ENCODE measurements around the gene B9D1.

B9D1 gene

DNA sequence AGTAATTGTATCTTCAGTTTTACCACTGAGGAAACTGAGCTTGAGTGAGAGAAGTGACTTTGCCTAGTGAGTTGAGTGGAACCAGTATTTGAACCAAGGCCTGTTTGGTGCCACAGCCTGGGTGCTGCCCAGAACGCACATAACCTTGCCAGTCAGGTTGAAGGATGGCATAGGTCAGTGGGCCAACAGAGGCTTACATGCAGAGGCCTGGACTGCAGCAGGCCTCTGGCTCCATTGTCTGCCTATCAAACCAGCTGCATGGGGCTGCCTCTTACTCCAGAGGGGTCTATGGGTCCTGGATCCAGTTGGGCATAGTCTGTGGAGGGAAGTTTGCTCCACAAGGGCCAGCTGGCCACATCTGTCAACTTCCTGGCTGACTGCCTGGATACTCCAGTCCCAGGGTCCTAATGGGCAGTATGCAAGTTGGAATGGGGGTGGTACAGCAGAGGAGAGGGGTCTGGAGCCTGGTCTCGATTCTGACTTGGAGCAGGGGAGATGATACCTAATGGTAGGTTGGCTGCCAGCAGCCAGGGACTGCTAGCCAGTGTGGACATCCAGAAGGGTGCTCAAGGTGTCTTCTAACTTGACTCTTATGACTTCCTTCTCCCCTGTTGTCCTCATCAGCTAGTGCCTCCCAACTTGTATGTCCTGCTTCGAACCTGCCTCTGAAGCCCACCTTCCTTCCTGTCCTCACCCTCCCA, 37.4 kb upstream of the B9D1 start:
- no peaks in the 10 kb centered on the region for H3K36me3 Mint-ChIP-seq
- ATAC-seq (replicated peaks) (no peak), DNase-seq (no peak)
- H3K27ac Mint-ChIP-seq, result no peak overlapping the region
- H3K4me1 Mint-ChIP-seq, result no peaks in the 10 kb centered on the region
- H3K27me3 Mint-ChIP-seq, result peaks cover 12% of the 10 kb centered on the region in 2 donors
- peaks cover 0 to 2% of the 10 kb centered on the region in 2 donors for H3K9me3 Mint-ChIP-seq
- H3K4me3 Mint-ChIP-seq, result no peak overlapping the region

DNA sequence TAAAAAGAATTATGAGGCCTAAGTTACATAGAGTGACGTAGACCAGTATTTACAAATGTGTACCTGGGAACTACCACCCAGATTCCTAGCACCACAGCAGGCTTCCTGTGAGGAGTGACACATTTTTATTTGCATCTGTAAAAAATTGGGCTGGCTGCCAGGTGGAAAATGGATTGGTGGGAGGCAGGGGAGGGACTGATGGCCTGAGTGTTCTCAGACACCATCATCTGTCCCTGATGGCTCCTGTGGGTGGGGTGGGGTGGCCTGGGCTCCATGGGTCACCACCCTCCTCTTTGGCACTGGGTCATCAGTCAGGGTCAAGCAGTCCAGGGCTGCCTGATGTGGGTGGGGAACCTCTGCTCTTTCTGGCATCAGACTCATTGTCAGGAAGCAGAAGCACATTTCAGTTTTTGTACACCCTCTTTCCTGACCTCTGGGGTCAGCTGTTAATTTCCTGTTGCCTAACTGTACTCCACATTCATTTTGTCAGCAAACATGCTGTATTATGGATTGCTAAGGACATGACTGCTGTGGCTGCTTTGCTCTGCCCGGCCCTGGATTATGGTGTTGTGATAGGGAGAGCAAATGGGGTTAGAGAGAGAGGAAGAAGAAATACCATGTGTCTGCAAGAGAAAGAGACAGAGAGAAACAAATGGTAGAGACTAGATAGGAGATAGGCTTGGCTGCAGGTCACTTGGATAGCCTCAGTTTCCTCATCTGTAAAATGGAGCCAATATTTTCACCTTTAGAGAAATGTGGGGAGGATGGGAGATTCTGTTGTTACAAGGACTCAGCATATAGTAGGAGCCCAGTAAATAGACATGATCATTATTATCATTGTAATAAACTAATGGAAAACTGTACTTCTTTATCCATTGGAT, 36.0 kb upstream of the B9D1 start:
- Mint-ChIP-seq H3K27me3 (peaks cover 9% of the 10 kb centered on the region in 2 donors), H3K36me3 (no peaks in the 10 kb centered on the region), H3K9me3 (peaks cover 0 to under 1% of the 10 kb centered on the region in 2 donors), H3K4me1 (no peaks in the 10 kb centered on the region), H3K27ac (no peak overlapping the region), H3K4me3 (no peak overlapping the region)
- ATAC-seq (replicated peaks), result no peak
- no peak for DNase-seq

DNA sequence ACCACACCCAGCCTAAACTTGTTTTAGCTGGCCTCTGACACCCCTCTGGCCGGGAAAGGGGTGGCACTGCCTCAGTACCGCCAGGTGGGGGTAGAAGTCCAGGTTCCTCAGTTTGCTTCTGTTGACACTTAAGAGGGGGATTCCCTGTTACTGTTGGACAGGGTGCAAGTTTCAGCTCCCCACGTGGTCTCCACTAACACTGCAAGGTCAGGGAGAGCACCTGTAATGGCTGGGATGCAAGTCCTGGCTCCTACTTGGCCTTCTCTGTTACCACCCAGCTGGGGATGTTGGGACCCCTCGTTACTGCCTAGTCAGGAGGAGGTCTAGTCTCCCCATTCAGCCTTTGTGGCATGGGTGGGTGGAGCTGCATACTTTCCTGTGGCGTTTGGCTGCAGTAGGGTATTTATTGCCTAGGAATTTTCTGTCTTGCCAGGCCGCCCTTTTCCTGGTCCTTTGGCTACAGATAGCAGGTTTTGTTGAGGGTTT, 35.1 kb upstream of the B9D1 start:
- Mint-ChIP-seq H3K27me3 (peaks cover 6 to 8% of the 10 kb centered on the region in 2 donors), H3K4me3 (no peak overlapping the region), H3K36me3 (no peaks in the 10 kb centered on the region), H3K4me1 (no peaks in the 10 kb centered on the region), H3K27ac (no peak overlapping the region), H3K9me3 (no peaks in the 10 kb centered on the region)
- ATAC-seq (replicated peaks), result peak in 1 of 2 donors; percentile 29
- no peak for DNase-seq

DNA sequence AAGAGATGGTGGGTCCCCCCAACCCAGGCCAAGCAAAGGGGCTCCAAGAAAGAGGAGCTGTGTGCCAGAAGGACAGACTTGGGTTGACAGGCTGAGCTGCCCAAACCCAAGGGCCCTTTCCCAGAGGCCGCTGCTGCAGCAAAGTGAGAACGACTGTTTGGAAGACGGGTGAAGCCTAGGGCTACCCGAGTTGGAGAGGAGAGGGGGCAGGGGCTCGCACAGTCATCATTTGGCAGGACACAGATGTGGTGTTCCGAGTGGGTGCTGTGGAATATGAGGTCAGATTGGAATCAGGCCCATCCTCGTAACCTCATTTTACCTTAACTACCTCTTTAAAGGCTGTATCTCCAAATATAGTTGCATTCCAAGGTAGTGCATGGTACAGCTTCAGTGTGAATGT, 29.8 kb upstream of the B9D1 start:
- ATAC-seq (replicated peaks) (no peak), DNase-seq (no peak)
- Mint-ChIP-seq H3K9me3 (no peaks in the 10 kb centered on the region), H3K4me3 (no peak overlapping the region), H3K27me3 (peaks cover 10 to 15% of the 10 kb centered on the region in 2 donors), H3K4me1 (peaks cover 0 to 8% of the 10 kb centered on the region in 2 donors), H3K27ac (no peak overlapping the region), H3K36me3 (peaks cover 0 to 4% of the 10 kb centered on the region in 2 donors)

DNA sequence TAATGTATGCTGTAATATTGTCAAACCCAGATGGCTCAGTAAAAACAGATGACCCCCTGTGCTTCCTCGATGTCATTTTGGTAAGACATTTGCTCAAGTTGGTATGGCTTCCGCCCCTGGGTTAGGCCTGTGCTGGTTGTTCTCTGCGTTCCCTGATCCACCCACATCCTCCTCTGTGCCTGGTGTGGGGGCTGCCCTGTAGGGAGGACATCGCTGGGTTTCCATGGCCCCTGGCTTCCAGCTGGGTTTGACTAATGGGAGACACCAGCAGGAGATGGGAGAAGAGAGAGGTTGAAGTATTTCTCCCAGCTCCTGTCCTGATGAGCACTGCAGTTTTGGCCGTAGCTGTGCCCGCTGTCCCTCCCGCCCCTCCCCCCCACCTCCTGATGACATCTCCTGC, 28.9 kb upstream of the B9D1 start:
- Mint-ChIP-seq H3K27me3 (peaks cover 10 to 19% of the 10 kb centered on the region in 2 donors), H3K4me3 (no peak overlapping the region), H3K9me3 (no peaks in the 10 kb centered on the region), H3K36me3 (peaks cover 0 to 4% of the 10 kb centered on the region in 2 donors), H3K4me1 (peaks cover 1 to 17% of the 10 kb centered on the region in 2 donors), H3K27ac (no peak overlapping the region)
- ATAC-seq (replicated peaks), result no peak
- DNase-seq, result no peak

DNA sequence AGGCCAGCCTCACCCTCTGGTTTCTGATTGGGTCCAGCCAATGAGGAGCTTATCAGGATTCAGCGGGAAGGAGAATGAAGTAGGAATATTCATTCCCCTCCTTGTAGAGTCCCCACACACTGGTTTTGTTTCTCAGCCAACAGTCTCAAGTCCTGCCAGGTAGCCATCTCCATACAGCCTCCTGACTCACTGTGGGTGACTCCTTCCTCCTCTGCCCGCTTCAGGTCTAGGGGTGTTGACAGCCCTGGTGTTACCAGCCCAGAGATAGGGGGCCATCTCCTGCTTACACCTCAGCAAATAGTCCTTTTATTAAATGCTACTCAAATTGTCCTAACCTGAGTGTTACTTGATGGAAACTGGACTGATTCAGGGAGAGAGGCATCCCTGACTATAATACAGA, 28.4 kb upstream of the B9D1 start:
- H3K27me3 Mint-ChIP-seq, result peaks cover 11 to 21% of the 10 kb centered on the region in 2 donors
- H3K4me1 Mint-ChIP-seq, result peaks cover 4 to 19% of the 10 kb centered on the region in 2 donors
- H3K9me3 Mint-ChIP-seq, result no peaks in the 10 kb centered on the region
- ATAC-seq (replicated peaks) (no peak), DNase-seq (no peak)
- H3K4me3 Mint-ChIP-seq, result no peak overlapping the region
- peaks cover 0 to 7% of the 10 kb centered on the region in 2 donors for H3K36me3 Mint-ChIP-seq
- H3K27ac Mint-ChIP-seq, result no peak overlapping the region

DNA sequence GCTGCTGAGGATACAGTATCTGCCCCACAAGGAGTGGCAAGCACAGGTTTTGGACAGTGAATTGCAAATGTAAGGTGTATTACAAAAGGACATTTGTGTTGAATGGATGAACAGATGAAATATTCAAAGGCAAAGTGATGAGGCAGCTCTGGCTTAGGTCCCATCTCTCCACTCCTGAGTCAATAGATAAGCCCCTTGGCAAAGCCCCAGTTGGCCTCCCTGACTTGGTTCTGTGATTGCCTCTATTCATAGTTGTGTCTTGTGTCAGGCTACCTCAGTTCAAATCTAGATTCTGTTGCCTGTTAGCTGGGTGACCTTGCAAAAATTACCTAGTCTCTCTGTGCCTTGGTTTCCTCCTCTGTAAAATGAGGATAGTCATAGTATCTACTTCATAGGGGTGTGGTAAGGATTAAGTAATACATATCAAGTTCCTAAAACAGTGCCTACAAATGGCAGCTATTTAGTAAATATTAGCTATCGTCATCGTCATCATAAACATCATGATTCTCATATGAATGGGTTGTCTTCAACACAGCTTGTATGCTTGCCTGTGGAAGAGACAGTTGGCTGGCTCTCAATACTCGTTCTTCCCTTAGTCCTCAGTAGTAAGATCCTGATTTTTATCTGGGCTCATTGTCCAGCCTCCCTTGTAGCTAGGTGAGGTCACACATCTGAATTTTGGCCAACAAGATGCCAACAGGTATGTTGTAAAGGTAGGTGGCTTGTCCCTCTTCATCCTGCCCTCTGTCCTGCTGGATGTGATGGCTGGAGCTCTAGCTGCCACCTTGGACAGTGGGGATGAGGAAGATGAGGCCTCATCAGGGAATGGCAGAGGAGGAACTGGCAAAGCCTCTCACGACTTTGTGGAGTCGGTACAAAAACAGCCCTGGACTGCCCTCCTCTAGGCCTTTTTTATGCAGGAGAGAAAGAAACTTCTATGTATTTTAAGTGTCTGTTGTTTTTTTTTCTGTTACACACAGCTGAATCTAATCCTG, 26.6 kb upstream of the B9D1 start:
- H3K27ac Mint-ChIP-seq, result no peak overlapping the region
- peaks cover 8 to 23% of the 10 kb centered on the region in 2 donors for H3K4me1 Mint-ChIP-seq
- H3K36me3 Mint-ChIP-seq, result peaks cover 4 to 19% of the 10 kb centered on the region in 2 donors
- no peak for ATAC-seq (replicated peaks)
- no peak overlapping the region for H3K4me3 Mint-ChIP-seq
- no peak for DNase-seq
- H3K9me3 Mint-ChIP-seq, result no peaks in the 10 kb centered on the region
- peaks cover 11 to 21% of the 10 kb centered on the region in 2 donors for H3K27me3 Mint-ChIP-seq

DNA sequence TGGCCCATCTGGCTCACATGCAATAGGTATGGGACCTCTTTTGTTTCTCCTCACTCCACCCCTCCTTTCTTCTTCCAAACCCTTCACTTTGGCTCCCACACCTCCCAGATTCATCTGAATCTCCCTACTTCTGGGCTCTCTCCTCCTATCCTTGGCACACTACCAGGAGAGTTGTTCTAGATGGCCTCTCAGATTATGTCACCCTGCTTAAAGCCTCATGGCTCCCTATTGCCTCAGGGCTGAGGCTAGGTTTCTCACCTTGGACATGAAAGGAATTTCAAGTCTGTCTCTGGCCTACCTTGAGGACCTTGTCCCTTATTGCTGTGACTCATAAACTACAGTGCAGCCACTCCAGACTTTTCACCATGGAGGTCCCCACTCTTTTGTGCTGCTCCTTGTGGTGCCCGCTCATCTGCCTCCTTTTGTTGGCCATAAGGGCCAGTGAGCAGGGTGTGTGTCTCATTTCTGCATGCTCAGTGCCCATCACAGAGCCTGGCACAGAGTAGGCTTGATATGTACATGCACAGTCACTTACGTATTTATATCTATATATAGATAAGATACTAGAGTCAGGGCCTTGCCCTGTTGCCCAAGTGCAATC, 25.5 kb upstream of the B9D1 start:
- no peak for ATAC-seq (replicated peaks)
- no peak overlapping the region for H3K27ac Mint-ChIP-seq
- H3K27me3 Mint-ChIP-seq, result peaks cover 11 to 21% of the 10 kb centered on the region in 2 donors
- H3K36me3 Mint-ChIP-seq, result peaks cover 12 to 29% of the 10 kb centered on the region in 2 donors
- no peaks in the 10 kb centered on the region for H3K9me3 Mint-ChIP-seq
- DNase-seq, result no peak
- no peak overlapping the region for H3K4me3 Mint-ChIP-seq
- peaks cover 9 to 25% of the 10 kb centered on the region in 2 donors for H3K4me1 Mint-ChIP-seq

DNA sequence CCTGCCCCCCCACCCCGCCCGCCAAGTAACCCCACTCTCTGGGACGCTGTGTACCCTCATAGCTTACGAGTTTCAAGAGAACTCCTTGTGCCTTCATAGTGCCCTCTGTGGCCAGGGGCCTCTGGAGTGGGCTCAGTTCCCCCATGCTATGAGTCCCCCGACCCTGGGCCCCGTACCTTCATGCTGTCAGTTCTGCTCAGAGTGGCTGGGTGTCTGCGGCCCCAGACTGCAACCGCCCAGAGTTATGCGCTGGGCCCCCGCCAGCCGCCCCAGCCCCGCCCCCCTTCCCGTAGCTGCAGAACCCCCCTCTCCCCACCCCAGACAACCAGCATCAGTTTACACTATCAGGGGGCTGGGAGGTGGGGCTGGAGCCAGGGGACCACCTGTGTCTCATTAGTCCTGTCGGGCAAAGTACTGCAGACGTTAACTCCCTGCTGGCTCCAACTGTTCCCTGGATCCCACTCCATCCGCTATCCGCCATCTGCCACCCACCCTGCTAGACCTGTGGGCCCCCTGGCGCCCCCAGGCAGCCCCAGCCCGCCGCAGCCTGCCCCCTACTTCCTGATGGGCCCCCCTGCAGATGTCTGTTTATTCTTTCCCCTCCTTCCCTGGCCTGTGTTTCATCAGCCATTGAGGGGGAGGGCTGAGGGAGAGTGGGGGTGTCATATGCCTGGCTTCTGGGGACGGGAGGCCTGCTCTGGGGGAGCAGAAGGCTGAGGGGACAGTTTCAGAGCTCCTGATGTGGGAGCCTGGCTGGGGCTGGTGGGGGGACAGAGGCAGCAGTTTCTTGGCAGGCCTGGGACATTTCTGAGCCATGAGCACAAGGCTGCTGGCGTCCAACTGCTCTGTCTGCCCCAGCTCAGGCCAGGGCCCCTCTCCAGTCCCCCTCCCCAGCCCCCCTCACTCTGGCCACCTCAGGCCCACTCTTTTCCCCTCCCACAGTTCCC, 24.7 kb upstream of the B9D1 start, which contains the start of gene MFAP4:
TSS of gene MFAP4 (minus strand) at position 217 of the 947 bp plus-strand sequence. CDS start at position 182, 35 bp downstream.
- ATAC-seq (replicated peaks) (no peak), DNase-seq (no peak)
- peaks cover 11 to 21% of the 10 kb centered on the region in 2 donors for H3K27me3 Mint-ChIP-seq
- H3K9me3 Mint-ChIP-seq, result no peaks in the 10 kb centered on the region
- H3K27ac Mint-ChIP-seq, result no peak within 1 kb of the TSS
- H3K4me3 Mint-ChIP-seq, result no peak within 1 kb of the TSS
- H3K36me3 Mint-ChIP-seq, result peaks cover 14 to 33% of the 10 kb centered on the region in 2 donors
- H3K4me1 Mint-ChIP-seq, result peaks cover 9 to 25% of the 10 kb centered on the region in 2 donors

DNA sequence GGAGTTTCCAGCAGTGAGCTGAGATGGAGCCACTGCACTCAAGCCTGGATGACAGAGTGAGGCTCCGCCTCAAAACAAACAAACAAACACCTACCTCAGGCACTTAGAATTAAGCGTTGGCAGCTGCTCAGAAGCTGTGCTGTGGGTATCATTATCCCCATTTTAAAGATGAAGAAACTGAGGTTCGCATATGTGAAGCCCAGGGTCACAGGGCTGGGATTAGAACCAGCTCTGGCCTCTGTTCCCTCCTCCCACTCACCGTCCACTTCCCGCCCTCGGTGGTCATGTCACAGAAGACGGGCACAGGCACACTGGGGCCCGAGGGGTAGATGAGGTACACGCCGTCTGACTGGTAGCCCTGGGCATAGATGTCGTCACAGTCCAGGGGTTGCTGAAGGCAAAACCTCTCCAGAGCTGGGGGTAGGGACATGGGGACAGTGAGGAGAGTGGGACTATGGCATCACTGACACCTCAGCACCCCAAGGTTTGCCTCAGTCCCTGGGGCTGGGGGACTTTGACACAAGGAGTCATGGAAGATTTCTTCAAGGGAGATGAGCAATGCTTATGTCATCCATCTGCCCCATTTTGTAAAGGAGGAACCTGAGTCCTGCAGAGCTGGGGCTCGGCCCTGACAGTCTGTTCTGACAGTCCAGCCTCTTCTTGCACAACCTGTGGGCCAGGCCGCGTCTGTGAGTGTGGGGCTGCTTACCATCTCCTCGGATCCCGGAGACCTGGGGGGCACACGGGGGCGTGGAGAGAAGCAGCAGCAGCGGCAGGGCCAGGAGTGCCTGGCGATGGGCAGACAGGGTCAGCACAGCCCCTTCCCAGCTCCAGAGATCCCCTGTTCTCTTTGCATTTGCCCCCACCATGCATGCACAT, 23.8 kb upstream of the B9D1 start:
- H3K9me3 Mint-ChIP-seq, result no peaks in the 10 kb centered on the region
- H3K36me3 Mint-ChIP-seq, result peaks cover 21 to 39% of the 10 kb centered on the region in 2 donors
- H3K4me3 Mint-ChIP-seq, result no peak overlapping the region
- peaks cover 11 to 21% of the 10 kb centered on the region in 2 donors for H3K27me3 Mint-ChIP-seq
- DNase-seq (no peak), ATAC-seq (replicated peaks) (peak in 1 of 2 donors; percentile 33)
- peaks cover 9 to 25% of the 10 kb centered on the region in 2 donors for H3K4me1 Mint-ChIP-seq
- no peak overlapping the region for H3K27ac Mint-ChIP-seq

DNA sequence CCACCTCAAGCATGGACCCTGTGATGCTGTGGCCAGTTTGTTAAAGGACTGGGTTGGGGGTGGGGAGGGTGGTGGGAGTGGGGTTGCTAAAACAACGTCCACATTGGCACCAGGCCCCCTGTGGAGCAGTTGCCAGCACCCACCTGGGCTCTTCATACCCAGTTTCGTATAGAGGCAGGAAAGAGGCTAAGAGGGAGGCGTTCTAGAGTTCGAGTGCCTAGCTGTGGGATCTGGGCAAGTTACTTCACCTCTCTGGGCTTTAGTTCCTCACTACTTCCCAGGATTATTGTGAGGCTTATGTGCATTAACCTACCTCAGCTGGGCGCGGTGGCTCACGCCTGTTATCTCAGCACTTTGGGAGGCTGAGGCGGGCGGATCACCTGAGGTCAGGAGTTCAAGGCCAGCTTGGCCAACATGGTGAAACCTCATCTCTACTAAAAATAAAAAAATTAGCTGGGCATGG, 23.0 kb upstream of the B9D1 start:
- no peak for ATAC-seq (replicated peaks)
- H3K4me1 Mint-ChIP-seq, result peaks cover 11 to 25% of the 10 kb centered on the region in 2 donors

More for the DNA sequence above, 23.0 kb upstream of the B9D1 start:
- H3K9me3 Mint-ChIP-seq, result no peaks in the 10 kb centered on the region
- peaks cover 28 to 47% of the 10 kb centered on the region in 2 donors for H3K36me3 Mint-ChIP-seq
- H3K27me3 Mint-ChIP-seq, result peaks cover 11 to 21% of the 10 kb centered on the region in 2 donors
- no peak for DNase-seq
- no peak overlapping the region for H3K27ac Mint-ChIP-seq
- no peak overlapping the region for H3K4me3 Mint-ChIP-seq
